T-cell (primary cell): ENCODE data around the gene LILRB4. TPM values are rescaled to one million over a fixed set of nuclear protein-coding genes. Genes with fewer than 3 reads are reported as not detected.
A peak's percentile ranks its signal among the peaks of the same experiment; 100 is the strongest.
"Not testable (repeated sequence)": the region's sequence is repeated elsewhere in the genome, so short reads cannot be mapped to it uniquely, and the experiment has no call there.

Experiments used
- ATAC-seq, 4 experiments: fragments of 200-7000 bp in 3 of 4; fragments of 150-1000 bp in 1 of 4; cut with Tn5 transposase; replicated peaks in 1 of 4; 1 replicate in 3 of 4; 2 replicates in 1 of 4; pipeline ENCODE4 v1.10.0; 2021; ENCODE audit warnings: moderate library complexity in 3 of 4, mild to moderate bottlenecking in 2 of 4, moderate number of reproducible peaks in 1 of 4
- CTCF ChIA-PET, 2 donors: fragments of 300-600 bp; sonication (Branson Sonifier 250); formaldehyde crosslinking; loops; one replicate each; lab custom pipeline; 2022; ENCODE audit warnings: antibody characterized with exemption in 2 of 2; lab: Charles Lee
- POLR2A ChIA-PET, 2 donors: fragments of 300-600 bp; sonication (Branson Sonifier 250); formaldehyde crosslinking; loops; one replicate each; lab custom pipeline; 2022; ENCODE audit warnings: antibody characterized with exemption in 2 of 2; lab: Charles Lee
- DNase-seq, 35 experiments: peaks; one replicate each; pipeline versions ENCODE4 v3.0.0 to v3.0.0-alpha.2; 2013 to 2023
- H3K27ac ChIP-seq: one replicate; pipeline ENCODE4 v1.5.1; 2013; ENCODE audit warnings: low read length
- H3K27me3 ChIP-seq, 2 experiments: replicated peaks in 1 of 2; 1 replicate in 1 of 2; 2 replicates in 1 of 2; pipeline versions ENCODE4 v1.6.1 to v1.7.0; 2013; ENCODE audit warnings: low read length in 1 of 2, mixed read lengths in 1 of 2; ENCODE audit not compliant: control insufficient read depth in 2 of 2, insufficient read depth in 2 of 2; ENCODE audit errors: extremely low read depth in 1 of 2
- H3K36me3 ChIP-seq, 2 donors: 1 replicate in 1 of 2; 2 replicates in 1 of 2; pipeline versions ENCODE4 v1.6.1 to v1.7.0; 2013; ENCODE audit warnings: low read length in 1 of 2; ENCODE audit not compliant: control insufficient read depth in 2 of 2, insufficient read depth in 1 of 2; ENCODE audit errors: extremely low read depth in 1 of 2
- H3K4me1 ChIP-seq, 2 experiments: 1 replicate in 1 of 2; 2 replicates in 1 of 2; pipeline versions ENCODE4 v1.6.1 to v1.7.0; 2013; ENCODE audit warnings: low read length in 2 of 2, mixed read lengths in 1 of 2; ENCODE audit not compliant: insufficient read depth in 2 of 2, control insufficient read depth in 1 of 2; ENCODE audit errors: extremely low read depth in 1 of 2
- H3K4me3 ChIP-seq, 2 donors: 1 replicate in 1 of 2; 2 replicates in 1 of 2; pipeline versions ENCODE4 v1.5.1 to v1.7.0; 2013; ENCODE audit warnings: mild to moderate bottlenecking in 2 of 2, low read length in 1 of 2, moderate library complexity in 1 of 2; ENCODE audit not compliant: control insufficient read depth in 1 of 2; ENCODE audit errors: extremely low read depth in 1 of 2
- H3K9me3 ChIP-seq: 2 replicates; pipeline ENCODE4 v1.7.0; 2013
- H3K27ac Mint-ChIP-seq, 2 donors: one replicate each; pipeline ENCODE4 v1.8.0; 2020 to 2021; ENCODE audit warnings: mild to moderate bottlenecking in 2 of 2, mixed read lengths in 2 of 2
- H3K27me3 Mint-ChIP-seq, 2 donors: one replicate each; pipeline ENCODE4 v1.8.0; 2021 to 2022; ENCODE audit warnings: mixed read lengths in 2 of 2
- H3K36me3 Mint-ChIP-seq: one replicate; pipeline ENCODE4 v1.8.0; 2021; ENCODE audit warnings: mixed read lengths
- H3K4me1 Mint-ChIP-seq, 3 donors: one replicate each; pipeline ENCODE4 v1.8.0; 2020 to 2022; ENCODE audit warnings: mixed read lengths in 3 of 3, mild to moderate bottlenecking in 1 of 3
- H3K4me3 Mint-ChIP-seq, 3 donors: one replicate each; pipeline ENCODE4 v1.8.0; 2020 to 2022; ENCODE audit warnings: mild to moderate bottlenecking in 3 of 3, mixed read lengths in 3 of 3, moderate library complexity in 3 of 3
- H3K9me3 Mint-ChIP-seq, 3 donors: one replicate each; pipeline ENCODE4 v1.8.0; 2020 to 2022; ENCODE audit warnings: mixed read lengths in 3 of 3
- WGBS: methylation state at CpG from one replicate; pipeline ENCODE4 v1.1.5; 2013; ENCODE audit warnings: missing lambda C conversion rate; ENCODE audit not compliant: insufficient coverage; 5-methylcytosine and 5-hydroxymethylcytosine counted together
- total RNA-seq, 35 experiments: library from RNA in 6 of 35; stranded (reverse) in 6 of 35; fragments of 120-200 nt in 1 of 35; gene quantifications; one replicate each; pipeline versions ENCODE4 v1.2.1 to v1.2.4 and lab custom pipeline; 2013 to 2026

LILRB4 gene
- total RNA-seq, 5 donors from 2014 or later (not counting 1 experiment from before 2014, with no cell fraction given) = 0.20 to 0.59 TPM; not detected in 3

- H3K27ac Mint-ChIP-seq, H3K27ac ChIP-seq, CTCF ChIA-PET, H3K9me3 Mint-ChIP-seq, H3K4me3 Mint-ChIP-seq, H3K9me3 ChIP-seq, H3K4me1 ChIP-seq, H3K4me1 Mint-ChIP-seq, H3K4me3 ChIP-seq, H3K36me3 ChIP-seq, POLR2A ChIA-PET, DNase-seq, H3K36me3 Mint-ChIP-seq, ATAC-seq: not testable (repeated sequence)
- peaks cover 15 to 16% of the 10 kb centered on the region in 2 donors for H3K27me3 Mint-ChIP-seq
- peaks cover 0 to 15% of the 10 kb centered on the region in 2 experiments for H3K27me3 ChIP-seq
- whole genome bisulfite sequencing = no CpG with 5 or more reads among the region's 6 CpGs
These were observed 19.2 kb upstream of the LILRB4 start for GRCh38 chr19:54643583-54643982.

DNA sequence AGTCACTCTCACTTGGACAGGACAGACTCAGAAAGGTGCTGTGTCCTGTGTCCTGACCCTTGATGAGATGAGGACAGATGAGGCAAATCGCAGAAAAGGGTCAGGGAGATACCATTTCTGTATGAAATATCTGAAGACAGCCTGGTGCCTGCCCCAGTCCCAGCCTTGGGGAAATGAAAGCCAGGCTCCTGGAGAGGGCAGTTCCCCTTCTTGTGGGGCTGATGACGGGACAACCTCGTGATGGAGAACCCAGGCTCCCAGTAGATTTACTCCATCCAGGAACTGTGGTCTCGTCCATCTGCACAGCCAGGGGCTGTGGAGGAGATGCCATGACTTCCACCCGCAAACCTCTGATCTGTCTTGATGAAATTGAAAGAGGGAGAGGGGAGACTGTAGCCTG is 18.7 kb upstream of the LILRB4 start:
- Mint-ChIP-seq H3K9me3 (no peaks in the 10 kb centered on the region), H3K4me3 (no peak overlapping the region)
- CTCF ChIA-PET = no interaction called here

DNA sequence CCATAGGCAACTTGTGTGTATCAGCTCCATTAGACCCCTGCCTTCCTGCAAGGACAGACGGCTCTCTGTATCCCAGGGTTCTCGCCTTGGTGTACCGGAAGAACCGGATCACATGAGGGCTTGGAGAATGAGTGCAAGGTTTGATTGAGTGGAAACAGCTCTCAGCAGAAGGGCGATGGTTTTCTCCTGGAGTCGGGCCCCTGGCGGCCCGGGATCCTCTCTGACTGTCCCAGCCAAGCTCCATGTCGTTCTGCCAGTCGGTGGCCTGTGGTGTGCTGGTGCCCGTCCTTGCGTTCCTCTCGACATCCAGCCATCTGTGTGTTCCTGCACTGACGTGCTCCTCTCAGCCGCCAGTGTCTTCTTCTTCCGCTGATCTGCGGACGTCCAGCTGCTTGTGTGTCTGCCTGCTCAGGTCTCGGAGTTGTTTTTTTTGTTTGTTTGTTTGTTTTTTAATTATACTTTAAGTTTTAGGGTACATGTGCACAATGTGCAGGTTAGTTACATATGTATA is 16.4 kb upstream of the LILRB4 start:
- no peaks in the 10 kb centered on the region for H3K9me3 Mint-ChIP-seq
- no peaks in the 10 kb centered on the region for H3K4me1 ChIP-seq
- H3K27ac Mint-ChIP-seq = no peak overlapping the region
- DNase-seq (no peak), ATAC-seq (no peak)
- no peaks in the 10 kb centered on the region for H3K36me3 ChIP-seq
- peaks cover 0 to 16% of the 10 kb centered on the region in 2 experiments for H3K27me3 ChIP-seq
- ChIA-PET CTCF (no interaction called here), POLR2A (no interaction called here)
- WGBS = 92% methylated on average over 14 of the region's 19 CpGs
- no peak overlapping the region for H3K4me3 ChIP-seq
- no peak overlapping the region for H3K27ac ChIP-seq
- H3K9me3 ChIP-seq = no peaks in the 10 kb centered on the region
- peaks cover 18 to 20% of the 10 kb centered on the region in 2 donors for H3K27me3 Mint-ChIP-seq
- H3K4me1 Mint-ChIP-seq = no peaks in the 10 kb centered on the region
- no peak overlapping the region for H3K4me3 Mint-ChIP-seq
- no peaks in the 10 kb centered on the region for H3K36me3 Mint-ChIP-seq

More for the DNA sequence above, 18.7 kb upstream of the LILRB4 start:
- H3K4me1 ChIP-seq = no peaks in the 10 kb centered on the region
- ATAC-seq = no peak
- no peak overlapping the region for H3K27ac ChIP-seq
- Mint-ChIP-seq H3K27me3 (peaks cover 15 to 20% of the 10 kb centered on the region in 2 donors), H3K27ac (no peak overlapping the region), H3K4me1 (no peaks in the 10 kb centered on the region), H3K36me3 (no peaks in the 10 kb centered on the region)
- peak in 1 of 35 experiments; percentile 18 for DNase-seq
- 85% methylated on average over 1 of the region's 5 CpGs for WGBS
- H3K36me3 ChIP-seq = no peaks in the 10 kb centered on the region
- H3K4me3 ChIP-seq = no peak overlapping the region
- POLR2A ChIA-PET = no interaction called here
- no peaks in the 10 kb centered on the region for H3K9me3 ChIP-seq
- H3K27me3 ChIP-seq = peaks cover 0 to 16% of the 10 kb centered on the region in 2 experiments

DNA sequence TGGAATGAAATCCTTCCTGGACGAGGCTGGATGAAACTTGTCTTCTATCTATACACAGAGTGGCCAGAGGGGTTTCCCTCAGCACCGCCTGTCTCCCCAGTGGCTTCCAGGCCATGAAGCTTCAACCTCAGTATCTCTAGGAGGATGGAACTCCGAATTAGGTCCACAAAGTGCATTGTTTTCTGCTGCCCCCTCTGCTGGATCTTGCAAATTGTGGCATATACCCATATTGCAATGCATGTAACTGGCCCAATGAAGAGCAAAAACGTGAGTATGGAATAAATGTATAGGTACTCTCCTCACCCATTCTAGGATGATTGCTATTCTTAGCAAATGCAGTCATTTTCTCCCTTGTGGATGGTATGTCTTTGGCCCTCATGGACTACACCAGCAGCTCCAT is 14.7 kb upstream of the LILRB4 start:
- Histone ChIP-seq H3K27ac (no peak overlapping the region), H3K9me3 (no peaks in the 10 kb centered on the region), H3K4me3 (no peak overlapping the region), H3K36me3 (no peaks in the 10 kb centered on the region), H3K27me3 (peaks cover 0 to 15% of the 10 kb centered on the region in 2 experiments), H3K4me1 (no peaks in the 10 kb centered on the region)
- ATAC-seq = no peak
- Mint-ChIP-seq H3K27ac (no peak overlapping the region), H3K9me3 (no peaks in the 10 kb centered on the region), H3K36me3 (no peaks in the 10 kb centered on the region), H3K4me3 (no peak overlapping the region), H3K4me1 (no peaks in the 10 kb centered on the region), H3K27me3 (peaks cover 11 to 12% of the 10 kb centered on the region in 2 donors)
- CTCF ChIA-PET = no interaction called here
- DNase-seq = peak in 1 of 35 experiments; percentile 8
- WGBS = 50% methylated on average over 1 of the region's 4 CpGs
- POLR2A ChIA-PET = no interaction called here

GRCh38 chr19:54650108-54650655 is 12.6 kb upstream of the LILRB4 start:
- no peaks in the 10 kb centered on the region for H3K36me3 Mint-ChIP-seq
- H3K4me3 ChIP-seq = no peak overlapping the region
- H3K36me3 ChIP-seq = no peaks in the 10 kb centered on the region
- no peak overlapping the region for H3K27ac Mint-ChIP-seq
- H3K4me1 Mint-ChIP-seq = no peaks in the 10 kb centered on the region
- no peak overlapping the region for H3K4me3 Mint-ChIP-seq
- ATAC-seq (no peak), DNase-seq (no peak)
- ChIA-PET CTCF (no interaction called here), POLR2A (interaction anchor here in 1 of 2 donors (0.6 kb wide), 1 partner anchor 300 kb away, joined by 4 read pairs; no protein-coding TSS in a partner anchor)
- H3K27me3 ChIP-seq = peaks cover 0 to 8% of the 10 kb centered on the region in 2 experiments
- peaks cover 2 to 10% of the 10 kb centered on the region in 2 donors for H3K27me3 Mint-ChIP-seq
- H3K9me3 Mint-ChIP-seq = no peaks in the 10 kb centered on the region
- H3K9me3 ChIP-seq = no peaks in the 10 kb centered on the region
- no peaks in the 10 kb centered on the region for H3K4me1 ChIP-seq
- H3K27ac ChIP-seq = no peak overlapping the region
- 87% methylated on average over 3 of the region's 6 CpGs for WGBS

- no peaks in the 10 kb centered on the region for H3K9me3 ChIP-seq
- H3K27ac ChIP-seq = no peak overlapping the region
- peaks cover 0 to 14% of the 10 kb centered on the region in 2 experiments for H3K27me3 ChIP-seq
- H3K4me3 ChIP-seq = no peak overlapping the region
- H3K36me3 ChIP-seq = no peaks in the 10 kb centered on the region
- ChIA-PET POLR2A (no interaction called here), CTCF (interaction anchor here (0.8 to 1.0 kb wide), 2 partner anchors 16 to 22 kb away, joined by 4 read pairs; no protein-coding TSS in a partner anchor)
- H3K27ac Mint-ChIP-seq = no peak overlapping the region
- H3K4me1 ChIP-seq = no peaks in the 10 kb centered on the region
- no peak overlapping the region for H3K4me3 Mint-ChIP-seq
- H3K27me3 Mint-ChIP-seq = peaks cover 9 to 11% of the 10 kb centered on the region in 2 donors
- ATAC-seq (no peak), DNase-seq (peak in 1 of 35 experiments; percentile 41)
- H3K9me3 Mint-ChIP-seq = no peaks in the 10 kb centered on the region
- no peaks in the 10 kb centered on the region for H3K36me3 Mint-ChIP-seq
- no peaks in the 10 kb centered on the region for H3K4me1 Mint-ChIP-seq
- no CpG with 5 or more reads among the region's 6 CpGs for WGBS
These were observed 9.5 kb upstream of the LILRB4 start for GRCh38 chr19:54653181-54653809.
